Tibial nerve (tissue), 3 donors: ENCODE results near the gene PYCR2.

ENCODE experiments used
- POLR2A ChIP-seq, 2 donors: fragments of 450-650 bp; IDR thresholded peaks; one replicate each; pipeline ENCODE4 v1.6.1; 2017; ENCODE audit warnings: antibody characterized with exemption in 2 of 2, mild to moderate bottlenecking in 2 of 2, moderate library complexity in 2 of 2
- TF ChIP-seq, protein P1 (sequence below), 5 experiments: fragments of 200-600 bp in 3 of 5; fragments of 450-650 bp in 2 of 5; sonication (generic) in 3 of 5; IDR thresholded peaks; one replicate each; pipeline ENCODE4 v1.5.1; 2016 to 2019; ENCODE audit warnings: antibody characterized with exemption in 5 of 5, mild to moderate bottlenecking in 3 of 5, moderate library complexity in 2 of 5

GRCh38 chr1:225888289-225888897 lies 35.7 kb downstream of the PYCR2 start:
- TF ChIP-seq, protein P1, sequence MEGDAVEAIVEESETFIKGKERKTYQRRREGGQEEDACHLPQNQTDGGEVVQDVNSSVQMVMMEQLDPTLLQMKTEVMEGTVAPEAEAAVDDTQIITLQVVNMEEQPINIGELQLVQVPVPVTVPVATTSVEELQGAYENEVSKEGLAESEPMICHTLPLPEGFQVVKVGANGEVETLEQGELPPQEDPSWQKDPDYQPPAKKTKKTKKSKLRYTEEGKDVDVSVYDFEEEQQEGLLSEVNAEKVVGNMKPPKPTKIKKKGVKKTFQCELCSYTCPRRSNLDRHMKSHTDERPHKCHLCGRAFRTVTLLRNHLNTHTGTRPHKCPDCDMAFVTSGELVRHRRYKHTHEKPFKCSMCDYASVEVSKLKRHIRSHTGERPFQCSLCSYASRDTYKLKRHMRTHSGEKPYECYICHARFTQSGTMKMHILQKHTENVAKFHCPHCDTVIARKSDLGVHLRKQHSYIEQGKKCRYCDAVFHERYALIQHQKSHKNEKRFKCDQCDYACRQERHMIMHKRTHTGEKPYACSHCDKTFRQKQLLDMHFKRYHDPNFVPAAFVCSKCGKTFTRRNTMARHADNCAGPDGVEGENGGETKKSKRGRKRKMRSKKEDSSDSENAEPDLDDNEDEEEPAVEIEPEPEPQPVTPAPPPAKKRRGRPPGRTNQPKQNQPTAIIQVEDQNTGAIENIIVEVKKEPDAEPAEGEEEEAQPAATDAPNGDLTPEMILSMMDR (IDR thresholded peaks at IDR 0.05), result no peak
- no peak for TF ChIP-seq POLR2A (IDR thresholded peaks at IDR 0.05)
